ENCODE results near the gene FUCA1.
"Not testable (repeated sequence)": the region's sequence is repeated elsewhere in the genome, so short reads cannot be mapped to it uniquely, and the experiment has no call there.

FUCA1 gene

DNA sequence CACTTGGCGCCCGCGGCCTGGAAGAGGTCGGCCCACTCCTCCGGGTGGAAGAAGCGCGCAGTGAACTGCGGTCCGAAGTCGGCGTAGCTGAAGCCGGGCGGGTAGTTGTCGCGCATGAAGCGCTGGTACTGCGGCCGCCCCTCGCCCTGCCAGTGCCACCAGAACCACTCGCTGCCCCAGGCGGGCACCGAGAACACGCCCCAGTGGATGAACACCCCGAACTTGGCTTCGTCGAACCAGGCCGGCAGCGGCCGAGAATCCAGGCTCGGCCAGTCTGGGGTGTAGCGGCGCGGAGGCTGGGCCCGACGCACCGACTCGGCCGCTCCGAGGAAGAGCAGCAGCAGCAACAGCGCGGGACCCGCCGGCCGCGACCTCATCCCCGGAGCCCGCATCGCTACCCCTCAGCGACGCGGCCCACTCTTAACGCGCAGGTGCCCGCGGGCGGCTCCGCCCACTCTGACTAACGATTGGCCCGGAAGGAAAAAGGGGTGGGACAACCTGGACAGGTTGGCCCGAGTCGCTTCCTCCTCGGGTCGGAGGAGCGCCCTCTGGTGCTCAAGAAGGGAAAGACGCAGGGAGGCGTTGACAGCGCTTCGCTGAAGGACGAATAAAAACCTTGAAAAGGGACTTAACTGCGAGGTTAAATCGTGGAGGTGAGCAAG is at the start of gene FUCA1:
TSS of gene FUCA1 (minus strand) at position 396 of the 662 bp plus-strand sequence. CDS start at position 392, 4 bp downstream.
- peak; percentile 35 to 94 (median 84) for DNase-seq

- DNase-seq = peak in 6 of 14 donors; percentile 7 to 35 (median 12)
These were observed 48.4 kb upstream of the FUCA1 start for GRCh38 chr1:23916209-23917131.

- no peak for DNase-seq
These were observed 47.4 kb upstream of the FUCA1 start for GRCh38 chr1:23915466-23915865.

GRCh38 chr1:23914921-23915320 is 46.8 kb upstream of the FUCA1 start:
- no peak for DNase-seq

GRCh38 chr1:23913212-23913880 is 45.3 kb upstream of the FUCA1 start, which contains the start of gene CNR2:
Gene CNR2 (minus strand): TSS chr1:23913362. CDS start chr1:23875617, 37,745 bp downstream.
- DNase-seq = no peak

- no peak for DNase-seq
These were observed 43.8 kb upstream of the FUCA1 start for GRCh38 chr1:23911921-23912320.

- DNase-seq = no peak
These were observed 42.6 kb upstream of the FUCA1 start for GRCh38 chr1:23910553-23911246.

GRCh38 chr1:23910144-23910543 is 42.1 kb upstream of the FUCA1 start:
- DNase-seq = no peak

DNA sequence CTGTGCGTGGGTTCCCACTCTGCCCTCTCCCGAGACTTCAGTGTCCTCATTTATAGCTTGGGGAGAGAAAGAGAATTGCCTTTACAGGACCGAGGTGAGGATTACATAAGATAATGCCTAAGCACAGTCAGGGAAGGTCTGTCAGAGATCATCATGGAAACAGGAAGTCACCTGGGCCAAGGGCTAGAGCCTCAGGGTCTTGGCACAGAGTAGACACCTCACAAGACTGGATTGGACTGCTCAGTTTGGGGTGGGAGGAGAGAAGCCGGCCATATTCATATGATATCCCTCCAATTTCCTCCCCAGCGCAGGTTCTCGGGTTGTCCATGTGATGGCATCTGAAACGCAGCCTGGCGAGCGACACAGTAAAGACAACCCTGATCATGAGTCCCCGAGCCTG is 41.3 kb upstream of the FUCA1 start:
- DNase-seq = no peak

- no peak for DNase-seq
These were observed 40.6 kb upstream of the FUCA1 start for GRCh38 chr1:23908453-23909341.

- DNase-seq = no peak
These were observed 38.6 kb upstream of the FUCA1 start for GRCh38 chr1:23906731-23907130.

- no peak for DNase-seq
These were observed 37.5 kb upstream of the FUCA1 start for GRCh38 chr1:23905461-23906025.

DNA sequence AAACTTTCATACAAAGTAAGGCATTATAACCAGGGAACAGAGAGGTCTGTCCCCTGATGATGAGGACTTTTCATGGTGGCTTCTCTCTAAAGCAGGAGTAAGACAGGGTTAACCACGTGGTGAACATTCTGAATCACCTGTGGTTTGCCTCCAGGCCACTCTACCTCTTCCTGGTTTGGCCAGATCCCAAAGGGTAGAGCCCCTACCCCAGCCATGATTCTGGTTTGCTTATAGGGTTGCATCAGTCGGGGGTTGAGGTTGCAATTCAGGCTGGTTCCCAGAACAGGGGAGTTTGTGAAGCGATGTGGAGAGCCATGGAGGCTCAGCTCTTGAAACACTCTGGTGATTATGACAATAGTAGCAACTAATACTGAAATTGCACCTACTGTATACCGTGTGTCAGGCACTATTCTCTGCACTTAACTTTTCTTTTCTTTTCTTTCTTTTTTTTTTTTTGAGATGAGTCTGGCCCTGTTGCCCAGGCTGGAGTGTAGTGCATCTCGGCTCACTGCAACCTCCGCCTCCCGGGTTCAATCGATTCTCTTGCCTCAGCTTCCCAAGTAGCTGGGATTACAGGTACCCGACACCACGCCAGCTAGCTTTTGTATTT is 36.8 kb upstream of the FUCA1 start:
- DNase-seq = no peak

- no peak for DNase-seq
These were observed 35.7 kb upstream of the FUCA1 start for GRCh38 chr1:23903754-23904153.

DNA sequence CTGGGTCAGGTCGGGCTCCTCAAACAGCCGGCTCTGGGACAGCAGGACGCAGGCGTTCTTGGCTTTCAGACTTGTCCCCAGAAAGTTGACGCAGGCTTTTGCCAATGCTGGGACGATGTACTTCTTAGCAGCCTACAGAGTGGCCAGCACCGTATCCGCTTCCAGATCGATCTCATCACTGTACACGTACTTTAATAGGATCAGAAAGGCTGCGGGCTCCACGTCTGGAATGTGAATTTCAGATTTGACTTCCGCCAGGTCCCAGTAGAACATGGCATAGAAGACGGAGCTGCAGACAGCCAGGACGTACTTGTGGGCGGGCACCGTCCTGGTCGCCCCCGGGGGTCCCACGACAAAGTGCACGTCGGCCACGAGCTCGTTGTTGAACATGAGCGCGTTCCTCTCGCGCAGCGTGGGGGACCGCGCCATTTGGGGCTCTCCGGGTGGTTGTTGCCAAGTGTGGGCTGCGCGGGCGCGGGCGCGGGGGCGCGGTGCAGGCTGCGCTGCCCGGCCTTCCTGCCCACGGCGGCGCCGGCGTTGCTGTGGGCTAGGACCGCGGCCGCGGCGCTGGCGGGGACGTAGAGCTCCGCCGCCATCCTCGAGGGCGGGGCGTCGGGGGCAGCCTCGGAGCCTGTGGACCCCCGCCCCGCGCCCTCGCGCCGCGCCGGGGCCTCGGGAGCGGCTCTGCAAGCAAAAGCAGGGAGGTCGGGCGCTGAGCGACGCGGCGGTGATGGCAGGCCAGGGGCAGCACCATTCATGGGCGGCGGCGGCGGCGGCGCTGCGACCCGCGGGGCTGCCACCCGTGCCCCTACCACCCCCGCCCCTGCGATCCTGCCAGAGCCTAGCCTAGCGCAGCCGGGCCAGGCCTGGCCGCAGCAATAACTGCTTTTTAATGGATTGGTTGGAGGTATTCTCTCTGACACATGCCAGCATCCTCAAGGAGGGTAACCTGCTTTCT is 34.5 kb upstream of the FUCA1 start:
- no peak for DNase-seq

- not testable (repeated sequence) for DNase-seq
These were observed 31.9 kb upstream of the FUCA1 start for GRCh38 chr1:23900017-23900416.

GRCh38 chr1:23899070-23899469 is 31.0 kb upstream of the FUCA1 start:
- no peak for DNase-seq

DNA sequence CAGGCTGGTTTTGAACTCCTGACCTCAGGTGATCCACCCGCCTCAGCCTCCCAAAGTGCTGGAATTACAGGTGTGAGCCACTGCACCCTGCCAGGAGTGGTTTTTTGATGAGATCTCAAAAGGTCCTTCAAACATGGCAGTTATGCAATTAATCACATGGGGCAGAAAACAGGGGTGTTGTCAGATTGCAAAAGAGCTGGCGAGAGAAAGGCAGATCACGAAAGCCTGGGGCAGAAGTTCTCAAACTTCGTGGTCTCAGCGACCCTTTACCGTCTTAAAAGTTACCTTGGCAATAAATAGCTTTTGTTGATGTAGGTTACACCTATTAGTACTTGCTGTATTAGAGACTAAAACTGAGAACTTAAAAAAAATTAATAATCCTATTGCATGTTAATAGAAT is 29.0 kb upstream of the FUCA1 start:
- no peak for DNase-seq

DNA sequence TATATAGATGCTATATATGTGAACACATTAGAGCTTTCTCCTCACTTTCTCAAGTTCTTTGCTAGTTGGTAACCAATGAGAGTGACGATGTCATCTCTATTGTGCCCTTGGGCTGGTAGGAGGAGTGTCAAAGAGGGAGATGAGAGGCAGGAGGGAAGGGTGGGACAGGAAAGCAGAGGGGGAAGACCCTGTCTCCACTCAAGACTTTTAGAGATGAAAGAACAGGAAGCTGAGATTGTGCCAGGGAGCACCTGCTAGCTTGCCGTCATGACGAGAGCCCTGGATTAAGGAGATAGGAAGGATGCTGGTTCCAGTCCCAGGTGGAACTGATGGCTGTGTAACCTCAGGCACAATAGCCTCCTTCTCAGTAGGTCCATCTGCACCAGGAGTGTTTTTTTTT is 28.4 kb upstream of the FUCA1 start:
- DNase-seq = no peak
